SK-N-MC (cell line): Measurements from ENCODE around the gene WWC1.

ENCODE experiments used
- EZH2 ChIP-seq: fragments of 200-600 bp; sonication (generic); IDR thresholded peaks from one replicate; pipeline ENCODE4 v1.6.1; 2017; ENCODE audit warnings: antibody characterized with exemption
- FOXP2 ChIP-seq: optimal IDR thresholded peaks from 2 replicates; pipeline ENCODE3; 2011; ENCODE audit warnings: mild to moderate bottlenecking, moderate library complexity; ENCODE audit not compliant: insufficient read depth; ENCODE audit errors: extremely low read length, control extremely low read depth
- POLR2AphosphoS5 ChIP-seq: IDR thresholded peaks from 2 replicates; pipeline ENCODE4 v1.6.1; 2012; ENCODE audit warnings: mild to moderate bottlenecking, low read depth, low read length, borderline replicate concordance

DNA sequence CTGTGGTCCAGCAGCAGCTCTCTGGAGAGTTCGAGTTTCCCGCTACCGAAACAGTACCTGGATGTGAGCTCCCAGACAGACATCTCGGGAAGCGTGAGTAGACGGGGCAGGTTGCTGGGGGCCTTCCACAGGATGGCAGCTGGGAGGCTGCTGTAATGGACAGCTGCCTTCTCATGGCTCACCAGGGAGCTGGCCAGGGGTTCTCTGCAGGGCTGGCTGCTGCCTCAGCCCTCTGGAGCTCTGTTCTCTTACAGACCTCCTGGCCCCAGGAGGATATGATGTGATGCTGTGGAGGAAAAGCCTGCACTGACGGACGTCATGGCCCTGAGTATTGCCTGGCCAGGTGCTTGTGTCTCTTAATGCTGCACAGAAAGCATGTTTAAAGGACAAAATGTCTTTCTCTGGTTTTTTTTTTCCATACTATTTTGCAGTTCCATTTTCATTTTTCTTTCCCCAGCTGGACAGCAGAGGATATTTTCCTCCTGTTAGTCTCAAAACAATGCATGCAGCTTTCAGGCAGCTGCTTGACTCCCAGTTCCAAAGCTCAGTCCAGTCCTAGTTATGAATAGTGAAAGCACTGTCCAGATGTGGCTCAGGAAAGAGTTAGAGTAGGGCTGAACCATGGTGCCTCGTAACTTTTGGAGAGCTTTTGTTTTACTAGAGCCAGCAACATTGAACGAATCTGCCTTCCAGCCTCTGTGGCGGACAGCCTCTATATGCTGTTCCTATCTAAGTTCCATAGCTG is 117.3 kb downstream of the WWC1 start:
- TF ChIP-seq POLR2AphosphoS5 = no peak
- no peak for TF ChIP-seq EZH2
- no peak for TF ChIP-seq FOXP2
